Glomerular endothelial cell (primary cell): ENCODE results near the gene TSPAN3. TPM values are rescaled to one million over a fixed set of nuclear protein-coding genes. Genes with fewer than 3 reads are reported as not detected.

Source experiments
- DNase-seq: peaks from one replicate; pipeline ENCODE4 v3.0.0-alpha.2; 2011; ENCODE audit warnings: low read depth, low spot score; ENCODE audit errors: extremely low read depth
- total RNA-seq: library from RNA; depleted of rRNA; stranded (reverse); fragments of >200 nt; gene quantifications from 2 replicates; pipeline ENCODE4 v1.2.3, GENCODE V29; 2015

The TSPAN3 gene
- total RNA-seq, 1 donor from 2014 or later = 287 TPM

GRCh38 chr15:77025083-77025901, 45.6 kb downstream of the TSPAN3 start:
- no peak for DNase-seq

- no peak for DNase-seq
Observed at GRCh38 chr15:77024273-77025082, 46.4 kb downstream of the TSPAN3 start.

GRCh38 chr15:77023576-77024272, 47.2 kb downstream of the TSPAN3 start:
- DNase-seq = no peak

- no peak for DNase-seq
Observed at GRCh38 chr15:77022646-77023575, 48.0 kb downstream of the TSPAN3 start.

GRCh38 chr15:77021803-77022381, 49.0 kb downstream of the TSPAN3 start:
- DNase-seq = no peak

GRCh38 chr15:77021088-77021481, 49.8 kb downstream of the TSPAN3 start:
- no peak for DNase-seq

- DNase-seq = no peak
Observed at GRCh38 chr15:77020348-77021087, 50.4 kb downstream of the TSPAN3 start.

- no peak for DNase-seq
Observed at GRCh38 chr15:77019521-77020331, 51.2 kb downstream of the TSPAN3 start.

- no peak for DNase-seq
Observed at GRCh38 chr15:77018796-77019505, 52.0 kb downstream of the TSPAN3 start.

GRCh38 chr15:77017761-77018720, 52.9 kb downstream of the TSPAN3 start:
- no peak for DNase-seq

- no peak for DNase-seq
Observed at GRCh38 chr15:77017091-77017660, 53.7 kb downstream of the TSPAN3 start.

GRCh38 chr15:77016321-77016695, 54.6 kb downstream of the TSPAN3 start:
- no peak for DNase-seq

- no peak for DNase-seq
Observed at GRCh38 chr15:77015646-77016320, 55.1 kb downstream of the TSPAN3 start.

GRCh38 chr15:77014132-77015081, 56.5 kb downstream of the TSPAN3 start:
- no peak for DNase-seq

GRCh38 chr15:77013776-77014131, 57.2 kb downstream of the TSPAN3 start:
- no peak for DNase-seq
